Keratinocyte (primary cell): ENCODE results near the gene KMT2C. TPM values are rescaled to one million over a fixed set of nuclear protein-coding genes. Genes with fewer than 3 reads are reported as not detected.

ENCODE experiments used
- DNase-seq: peaks from one replicate; pipeline ENCODE4 v3.0.0-alpha.2; 2011; ENCODE audit warnings: low read depth, missing footprints, low spot score
- FAIRE-seq: peaks from 2 replicates; lab custom pipeline; 2011; peaks lifted over from hg19 to GRCh38; lab: Jason Lieb, UNC
- H2AFZ ChIP-seq: 2 replicates; pipeline ENCODE4 v1.6.0; 2012; ENCODE audit warnings: low read length, control low read depth, inconsistent platforms; ENCODE audit not compliant: control insufficient read depth
- H3K27ac ChIP-seq: 2 replicates; pipeline ENCODE4 v1.5.1; 2011; ENCODE audit warnings: low read length; ENCODE audit not compliant: control insufficient read depth, insufficient read depth
- H3K27me3 ChIP-seq: 3 replicates; pipeline ENCODE4 v1.6.0; 2011; ENCODE audit warnings: low read length; ENCODE audit not compliant: control insufficient read depth, insufficient read depth; ENCODE audit errors: extremely low read depth
- H3K36me3 ChIP-seq, 2 experiments: 2 replicates in 1 of 2; 3 replicates in 1 of 2; pipeline ENCODE4 v1.5.1; 2011; ENCODE audit warnings: low read length in 2 of 2, mild to moderate bottlenecking in 1 of 2; ENCODE audit not compliant: control insufficient read depth in 2 of 2, insufficient read depth in 2 of 2; ENCODE audit errors: extremely low read depth in 1 of 2
- H3K4me1 ChIP-seq: 3 replicates; pipeline ENCODE4 v1.5.1; 2011; ENCODE audit warnings: low read length; ENCODE audit not compliant: control insufficient read depth, insufficient read depth; ENCODE audit errors: extremely low read depth
- H3K4me2 ChIP-seq: 3 replicates; pipeline ENCODE4 v1.6.0; 2011; ENCODE audit warnings: low read depth, low read length; ENCODE audit not compliant: control insufficient read depth, insufficient read depth; ENCODE audit errors: extremely low read depth
- H3K4me3 ChIP-seq, 3 experiments: fragments of 200-600 bp in 1 of 3; sonication (generic) in 1 of 3; 2 replicates in 2 of 3; 3 replicates in 1 of 3; pipeline ENCODE4 v1.5.1; 2011 to 2016; ENCODE audit warnings: low read length in 3 of 3, mild to moderate bottlenecking in 3 of 3, control low read depth in 2 of 3, inconsistent platforms in 1 of 3, low read depth in 1 of 3, mixed read lengths in 1 of 3, mixed run types in 1 of 3, moderate library complexity in 1 of 3; ENCODE audit not compliant: control insufficient read depth in 2 of 3, insufficient read depth in 2 of 3; ENCODE audit errors: extremely low read depth in 1 of 3
- H3K79me2 ChIP-seq: 2 replicates; pipeline ENCODE4 v1.6.0; 2012; ENCODE audit warnings: low read length; ENCODE audit not compliant: control insufficient read depth, insufficient read depth
- H3K9ac ChIP-seq: 3 replicates; pipeline ENCODE4 v1.6.0; 2011; ENCODE audit warnings: low read length; ENCODE audit not compliant: control insufficient read depth, insufficient read depth; ENCODE audit errors: extremely low read depth
- H3K9me1 ChIP-seq: 3 replicates; pipeline ENCODE4 v1.6.0; 2011; ENCODE audit warnings: low read length; ENCODE audit not compliant: control insufficient read depth, insufficient read depth; ENCODE audit errors: extremely low read depth
- H3K9me3 ChIP-seq: 2 replicates; pipeline ENCODE4 v1.5.1; 2012; ENCODE audit warnings: low read depth, low read length; ENCODE audit not compliant: control insufficient read depth
- H4K20me1 ChIP-seq: 3 replicates; pipeline ENCODE4 v1.6.0; 2011; ENCODE audit warnings: low read length; ENCODE audit not compliant: control insufficient read depth, insufficient read depth; ENCODE audit errors: extremely low read depth
- EZH2 ChIP-seq: IDR thresholded peaks from one replicate; pipeline ENCODE4 v1.6.1; 2012; ENCODE audit warnings: inconsistent platforms, mild to moderate bottlenecking, low read length, moderate library complexity
- dilution Hi-C: fragments of 300-500 bp; cut with MboI; formaldehyde crosslinking; loops from one replicate; pipeline ENCODE4 v1.7.0; 2020; ENCODE audit warnings: low sequenced_read_pairs; ENCODE audit not compliant: extremely low pct_ligation_motif_present
- polyA plus RNA-seq, 5 experiments: library from polyadenylated mRNA; depleted of rRNA in 3 of 5; stranded (reverse) in 3 of 5; stranded (forward) in 1 of 5; unstranded in 1 of 5; fragments of >200 nt; gene quantifications; 1 replicate in 1 of 5; 2 replicates in 3 of 5; 3 replicates in 1 of 5; pipeline versions ENCODE4 v1.2.1 to v1.2.3, GENCODE V29; 2011 to 2012; ENCODE audit warnings: missing spikeins in 2 of 5, low read depth in 1 of 5, low replicate concordance in 1 of 5
- TF ChIP-seq, protein P1 (sequence below), 3 experiments: IDR thresholded peaks in 1 of 3; conservative IDR thresholded peaks in 1 of 3; optimal IDR thresholded peaks in 1 of 3; 2 replicates in 2 of 3; 3 replicates in 1 of 3; pipeline versions ENCODE3 to v1.5.1; 2011; ENCODE audit warnings: low read length in 3 of 3, mild to moderate bottlenecking in 3 of 3, moderate library complexity in 2 of 3, control low read depth in 1 of 3, inconsistent platforms in 1 of 3; ENCODE audit not compliant: insufficient read depth in 2 of 3; ENCODE audit errors: extremely low read depth in 1 of 3

KMT2C gene
- polyA plus RNA-seq, 1 donor (not counting 4 experiments of a cell fraction or from before 2014, with no cell fraction given) = 8.5 TPM

DNA sequence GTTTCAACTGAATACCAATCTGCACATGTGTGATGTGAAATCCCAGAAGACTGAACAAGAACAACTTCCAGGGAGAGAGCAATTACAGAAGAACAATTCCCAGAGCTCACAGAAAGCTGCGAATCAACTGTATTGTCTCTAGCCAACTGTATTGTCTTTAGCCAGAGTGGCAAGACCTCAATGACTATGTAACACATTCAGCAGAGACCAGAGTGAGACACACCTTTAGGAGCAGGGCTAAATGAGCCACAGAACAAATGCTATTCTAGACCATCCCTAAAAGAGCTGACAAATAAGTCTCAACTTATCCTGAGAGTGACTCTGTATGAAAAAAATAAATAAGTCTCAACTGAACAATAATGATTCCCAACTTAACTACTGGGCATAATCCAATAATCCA lies 72.0 kb downstream of the KMT2C start:
- H3K4me1 ChIP-seq = no peaks in the 10 kb centered on the region
- no peak overlapping the region for H2AFZ ChIP-seq
- H3K9ac ChIP-seq = no peak overlapping the region
- TF ChIP-seq, protein P1, sequence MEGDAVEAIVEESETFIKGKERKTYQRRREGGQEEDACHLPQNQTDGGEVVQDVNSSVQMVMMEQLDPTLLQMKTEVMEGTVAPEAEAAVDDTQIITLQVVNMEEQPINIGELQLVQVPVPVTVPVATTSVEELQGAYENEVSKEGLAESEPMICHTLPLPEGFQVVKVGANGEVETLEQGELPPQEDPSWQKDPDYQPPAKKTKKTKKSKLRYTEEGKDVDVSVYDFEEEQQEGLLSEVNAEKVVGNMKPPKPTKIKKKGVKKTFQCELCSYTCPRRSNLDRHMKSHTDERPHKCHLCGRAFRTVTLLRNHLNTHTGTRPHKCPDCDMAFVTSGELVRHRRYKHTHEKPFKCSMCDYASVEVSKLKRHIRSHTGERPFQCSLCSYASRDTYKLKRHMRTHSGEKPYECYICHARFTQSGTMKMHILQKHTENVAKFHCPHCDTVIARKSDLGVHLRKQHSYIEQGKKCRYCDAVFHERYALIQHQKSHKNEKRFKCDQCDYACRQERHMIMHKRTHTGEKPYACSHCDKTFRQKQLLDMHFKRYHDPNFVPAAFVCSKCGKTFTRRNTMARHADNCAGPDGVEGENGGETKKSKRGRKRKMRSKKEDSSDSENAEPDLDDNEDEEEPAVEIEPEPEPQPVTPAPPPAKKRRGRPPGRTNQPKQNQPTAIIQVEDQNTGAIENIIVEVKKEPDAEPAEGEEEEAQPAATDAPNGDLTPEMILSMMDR (optimal IDR thresholded peaks at IDR 0.05 in 1 of 3, IDR thresholded peaks at IDR 0.05 in 1 of 3, conservative IDR thresholded peaks at IDR 0.05 in 1 of 3; ENCODE audit: extremely low read depth in 1 of 3, insufficient read depth in 2 of 3, low read length in 3 of 3) = no peak
- no peak for TF ChIP-seq EZH2
- H3K36me3 ChIP-seq = no peaks in the 10 kb centered on the region
- H3K9me3 ChIP-seq = no peaks in the 10 kb centered on the region
- no peak overlapping the region for H3K4me3 ChIP-seq
- no peaks in the 10 kb centered on the region for H3K27me3 ChIP-seq
- H3K79me2 ChIP-seq = peaks cover 84% of the 10 kb centered on the region
- dilution Hi-C loops = no loop called here
- FAIRE-seq (peak; percentile 20), DNase-seq (no peak)
- H3K4me2 ChIP-seq = no peak overlapping the region
- H3K27ac ChIP-seq = no peak overlapping the region
- H3K9me1 ChIP-seq = no peaks in the 10 kb centered on the region
- H4K20me1 ChIP-seq = peaks cover 3% of the 10 kb centered on the region

DNA sequence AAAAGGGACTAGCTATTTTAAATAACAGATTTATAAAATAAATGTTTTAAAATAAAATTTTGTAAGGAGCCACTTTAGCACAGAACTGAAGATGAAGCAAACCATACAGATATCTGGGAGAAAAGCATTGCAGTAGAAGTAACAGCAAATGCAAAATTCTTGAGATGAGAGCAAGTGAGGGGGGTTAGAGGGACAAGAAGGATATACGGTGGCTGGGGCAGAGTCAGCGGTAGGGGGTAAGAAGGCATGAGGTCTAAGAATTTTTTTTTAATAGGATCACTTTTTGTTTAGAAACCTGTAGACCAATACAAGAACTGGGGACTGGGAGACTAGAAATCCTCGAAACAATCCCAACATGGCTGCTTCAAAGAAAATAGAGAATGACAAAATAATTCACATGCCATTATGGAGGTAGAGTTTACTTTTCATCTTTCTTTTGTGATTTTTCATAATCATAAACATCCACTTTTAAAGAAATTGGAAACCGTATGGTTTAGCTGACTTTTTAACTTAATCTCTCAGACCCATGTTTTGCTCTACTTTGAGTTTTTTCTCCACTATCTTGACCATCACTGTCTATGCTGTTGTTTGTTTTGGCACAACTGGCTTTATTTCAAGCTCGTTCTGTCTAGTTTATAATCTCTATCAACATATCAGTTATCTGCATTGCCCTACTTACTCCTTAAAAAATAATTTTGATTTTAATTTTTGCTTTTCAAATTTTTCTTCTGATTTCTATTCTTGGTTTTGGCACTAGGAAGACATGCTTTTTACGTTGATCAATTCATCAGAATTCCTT lies 73.5 kb downstream of the KMT2C start:
- no peaks in the 10 kb centered on the region for H3K4me1 ChIP-seq
- H3K9ac ChIP-seq = no peak overlapping the region
- TF ChIP-seq EZH2 = no peak
- TF ChIP-seq, protein P1 (optimal IDR thresholded peaks at IDR 0.05 in 1 of 3, IDR thresholded peaks at IDR 0.05 in 1 of 3, conservative IDR thresholded peaks at IDR 0.05 in 1 of 3; ENCODE audit: extremely low read depth in 1 of 3, insufficient read depth in 2 of 3, low read length in 3 of 3) = no peak
- H3K79me2 ChIP-seq = peaks cover 77% of the 10 kb centered on the region
- dilution Hi-C loops = no loop called here
- FAIRE-seq = no peak
- no peak for DNase-seq
- H3K9me1 ChIP-seq = no peaks in the 10 kb centered on the region
- peaks cover 3% of the 10 kb centered on the region for H4K20me1 ChIP-seq
- no peak overlapping the region for H3K4me3 ChIP-seq
- no peaks in the 10 kb centered on the region for H3K36me3 ChIP-seq
- H3K27me3 ChIP-seq = no peaks in the 10 kb centered on the region
- H3K9me3 ChIP-seq = no peaks in the 10 kb centered on the region
- no peak overlapping the region for H3K4me2 ChIP-seq
- H2AFZ ChIP-seq = no peak overlapping the region
- no peak overlapping the region for H3K27ac ChIP-seq
